GM21390 (cell line): Measurements from ENCODE around the gene EFCAB6.

Experiments
- ATAC-seq: cut with Tn5 transposase; IDR thresholded peaks from one replicate; pipeline ENCODE4 v1.9.1; 2021; ENCODE audit not compliant: unreplicated experiment

The EFCAB6 gene

GRCh38 chr22:43847376-43848289, 35.5 kb upstream of the EFCAB6 start:
- no peak for ATAC-seq

GRCh38 chr22:43846966-43847365, 34.9 kb upstream of the EFCAB6 start:
- ATAC-seq: no peak

DNA sequence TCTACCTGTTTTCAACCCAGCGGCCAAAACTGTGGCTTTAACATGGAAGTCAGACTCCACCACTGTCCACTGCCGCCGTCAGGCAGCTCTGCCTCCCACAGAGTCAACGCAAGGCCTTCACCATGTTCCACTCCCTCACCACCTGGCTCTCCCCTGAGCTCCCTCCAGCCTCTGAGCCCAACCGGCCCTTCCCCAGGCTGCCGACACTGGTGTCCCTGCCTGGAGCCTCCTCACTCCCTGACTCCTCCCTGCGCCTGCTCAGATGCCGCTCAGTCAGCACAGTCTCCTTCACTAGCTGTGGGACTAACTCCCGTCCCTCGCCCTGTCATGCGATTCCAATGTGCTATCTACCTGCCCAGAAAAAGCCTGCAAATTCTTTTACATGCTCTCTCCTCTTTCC, 33.9 kb upstream of the EFCAB6 start:
- ATAC-seq: no peak

DNA sequence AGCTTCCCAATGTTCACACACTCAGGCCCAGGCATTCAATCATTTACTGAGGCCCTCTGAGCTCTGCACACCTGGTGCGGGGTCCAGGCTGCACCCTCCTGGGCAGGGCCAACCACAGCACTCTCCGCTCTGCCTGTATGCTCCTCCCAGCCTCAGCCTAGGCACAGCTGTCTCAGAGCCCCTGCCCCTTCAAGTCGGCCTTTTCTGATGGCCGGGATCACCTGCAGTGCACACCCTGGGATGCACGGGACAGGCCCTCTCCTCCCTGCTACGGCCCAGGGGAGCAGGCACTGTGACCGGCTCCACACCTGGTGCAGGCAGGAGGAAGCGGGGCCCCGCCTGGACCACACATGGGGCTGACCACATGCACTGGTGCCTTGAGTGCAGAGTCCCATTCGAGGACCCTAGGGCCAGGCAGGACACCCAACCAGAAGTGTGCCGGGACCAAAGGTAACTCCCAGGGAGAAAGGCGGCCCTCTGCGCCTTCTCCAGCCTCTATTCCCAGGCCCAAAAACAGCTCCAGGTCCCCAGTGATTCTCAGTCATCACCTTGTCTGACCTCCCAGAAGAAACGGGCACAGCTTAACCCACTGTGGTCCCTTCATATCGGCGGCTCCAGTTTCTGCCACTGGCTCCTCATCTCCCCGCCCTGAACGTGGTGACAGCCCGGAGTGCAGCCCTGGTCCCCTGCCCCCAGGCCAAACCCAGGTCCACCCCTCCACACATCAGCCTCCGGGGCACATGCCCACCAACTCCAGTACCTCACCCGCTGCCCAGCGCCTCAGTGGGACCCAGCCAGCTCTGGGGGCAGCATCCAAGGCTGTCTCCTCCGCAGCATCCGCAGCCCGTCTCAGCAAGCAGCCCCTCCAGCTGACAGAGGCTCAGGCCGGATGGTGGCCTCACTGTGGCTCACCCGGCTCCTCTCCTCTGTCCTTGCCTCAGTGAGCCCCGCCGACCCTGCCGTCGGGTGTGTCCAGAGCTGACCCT, 32.7 kb upstream of the EFCAB6 start:
- no peak for ATAC-seq

GRCh38 chr22:43843783-43844530, 31.9 kb upstream of the EFCAB6 start:
- ATAC-seq: no peak

DNA sequence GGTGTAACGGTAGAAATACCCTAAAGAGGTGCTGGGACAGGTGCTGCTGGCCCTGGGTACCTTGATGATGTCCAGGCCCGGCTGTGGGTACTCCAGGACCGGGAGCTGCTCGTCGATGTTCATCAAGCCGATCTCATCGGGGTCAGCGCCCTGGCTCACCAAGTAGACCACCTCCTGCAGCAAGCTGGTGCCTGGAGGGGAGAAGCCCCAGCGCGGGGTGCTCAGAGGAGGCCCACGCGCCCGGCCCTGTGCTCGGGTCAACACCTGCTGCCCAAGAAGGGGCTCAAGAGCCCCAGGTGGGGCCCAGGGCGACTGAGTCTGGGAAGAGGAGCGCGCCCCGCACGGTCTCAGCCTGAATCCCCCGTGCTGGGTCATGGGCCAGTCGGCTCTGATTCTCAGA, 29.6 kb upstream of the EFCAB6 start:
- ATAC-seq: no peak

DNA sequence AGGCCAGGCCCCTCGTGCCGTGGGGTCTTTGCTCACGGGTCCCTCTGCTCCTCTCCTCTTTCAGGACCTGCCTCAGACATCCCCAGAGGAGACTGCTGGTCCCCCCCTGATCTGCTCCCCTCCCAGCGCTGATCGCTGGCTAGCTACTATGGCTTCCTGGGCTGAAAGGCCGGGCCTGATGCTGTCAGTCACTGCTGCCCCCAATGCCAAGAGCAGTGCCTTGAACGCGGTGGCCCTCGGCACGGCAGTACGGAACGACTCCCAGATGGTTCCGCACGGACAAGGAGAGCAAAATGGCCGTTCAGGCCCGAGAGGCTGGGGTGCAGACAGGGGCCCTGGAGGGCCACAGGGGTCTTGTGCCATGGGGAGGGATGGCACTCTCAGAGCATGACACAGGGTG, 28.7 kb upstream of the EFCAB6 start:
- ATAC-seq: no peak

- no peak for ATAC-seq
These were observed 28.3 kb upstream of the EFCAB6 start for GRCh38 chr22:43840431-43840830.

GRCh38 chr22:43839781-43840180, 27.7 kb upstream of the EFCAB6 start:
- ATAC-seq: no peak

- no peak for ATAC-seq
These were observed 26.6 kb upstream of the EFCAB6 start for GRCh38 chr22:43838571-43839307.

DNA sequence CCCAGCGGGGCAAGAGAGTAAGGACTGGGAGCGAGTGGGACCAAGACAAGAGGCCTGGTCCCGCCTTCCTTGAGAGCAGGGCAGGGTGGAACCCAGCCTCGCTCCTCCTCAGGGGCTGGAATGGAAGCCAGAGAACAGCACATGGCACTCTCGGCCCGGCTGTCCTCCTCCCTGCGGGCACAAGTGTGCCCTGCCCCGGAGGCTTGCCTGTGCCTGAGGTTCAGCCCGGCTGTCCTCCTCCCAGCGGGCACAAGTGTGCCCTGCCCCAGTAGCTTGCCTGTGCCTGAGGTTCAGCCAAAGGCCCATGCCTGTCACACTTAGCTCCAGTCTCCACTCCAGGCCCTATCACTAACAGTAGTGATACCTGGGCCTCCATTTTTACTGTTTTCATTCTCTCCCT, 26.1 kb upstream of the EFCAB6 start:
- ATAC-seq: no peak

DNA sequence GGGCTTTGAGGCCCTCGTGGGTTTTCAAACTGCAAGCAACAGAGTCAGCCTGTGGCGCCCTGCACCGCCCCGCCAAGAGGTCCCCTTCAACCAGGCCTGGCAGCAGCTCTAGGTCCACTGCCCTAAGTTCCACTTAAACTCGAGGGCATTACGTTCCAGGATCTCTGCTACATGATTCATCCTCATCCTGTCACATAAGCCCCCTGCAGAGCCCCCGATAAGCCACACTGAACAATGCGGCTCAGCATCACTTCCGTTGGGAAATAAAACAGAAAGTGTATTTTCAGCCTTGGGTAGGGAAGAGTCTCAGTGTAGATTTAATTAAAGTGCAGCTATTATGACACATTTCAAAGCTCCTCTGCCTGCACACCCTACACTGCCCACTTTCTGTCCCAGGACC, 25.6 kb upstream of the EFCAB6 start:
- ATAC-seq: no peak

GRCh38 chr22:43835736-43836135, 23.6 kb upstream of the EFCAB6 start:
- ATAC-seq: no peak

- ATAC-seq: no peak
These were observed 23.1 kb upstream of the EFCAB6 start for GRCh38 chr22:43835166-43835565.

DNA sequence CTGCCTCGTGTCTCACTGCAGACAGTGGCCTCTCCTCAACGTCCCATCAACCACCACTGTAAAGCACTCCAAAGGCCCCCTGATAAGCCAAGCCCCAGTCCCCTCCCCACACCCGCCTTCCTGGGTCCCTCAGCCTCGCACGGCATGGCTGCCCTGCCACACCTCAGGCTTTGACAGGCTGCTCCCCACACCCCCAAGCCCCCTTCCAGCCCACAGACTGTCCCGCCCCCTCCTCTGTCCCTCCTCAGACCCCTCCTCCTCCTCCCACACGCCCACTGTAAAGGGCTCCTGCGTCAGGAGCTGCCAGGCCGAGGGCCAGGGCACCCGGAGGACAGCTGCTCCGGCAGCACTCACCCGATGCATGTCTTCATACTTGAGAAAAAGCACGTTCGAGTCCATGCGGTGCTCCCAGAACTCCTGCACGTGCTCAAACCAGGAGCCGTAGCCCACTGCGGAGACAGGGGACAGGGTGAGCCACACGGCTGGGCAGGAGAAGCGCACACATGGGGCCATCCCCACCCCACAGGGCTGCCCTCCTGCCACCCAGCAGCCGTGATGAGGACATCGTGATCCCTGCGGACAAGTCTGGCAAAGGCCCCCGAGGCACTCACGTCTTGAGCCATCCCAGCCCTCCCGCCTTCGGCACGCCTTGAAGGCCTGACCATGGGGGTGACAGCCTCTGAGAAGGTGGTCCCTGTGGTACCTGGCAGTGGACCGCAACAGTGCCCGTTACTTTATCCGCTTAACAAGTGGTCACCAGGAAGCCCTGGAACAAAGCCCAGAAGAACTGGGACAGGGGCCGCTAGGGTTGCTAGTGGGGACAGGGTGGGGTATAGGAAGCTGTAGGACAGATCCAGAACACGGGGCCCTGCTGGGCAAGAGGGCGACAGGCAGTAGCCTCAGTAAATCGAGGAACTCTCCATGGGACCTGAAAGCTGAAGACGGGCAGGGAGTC, 21.5 kb upstream of the EFCAB6 start:
- ATAC-seq: no peak

DNA sequence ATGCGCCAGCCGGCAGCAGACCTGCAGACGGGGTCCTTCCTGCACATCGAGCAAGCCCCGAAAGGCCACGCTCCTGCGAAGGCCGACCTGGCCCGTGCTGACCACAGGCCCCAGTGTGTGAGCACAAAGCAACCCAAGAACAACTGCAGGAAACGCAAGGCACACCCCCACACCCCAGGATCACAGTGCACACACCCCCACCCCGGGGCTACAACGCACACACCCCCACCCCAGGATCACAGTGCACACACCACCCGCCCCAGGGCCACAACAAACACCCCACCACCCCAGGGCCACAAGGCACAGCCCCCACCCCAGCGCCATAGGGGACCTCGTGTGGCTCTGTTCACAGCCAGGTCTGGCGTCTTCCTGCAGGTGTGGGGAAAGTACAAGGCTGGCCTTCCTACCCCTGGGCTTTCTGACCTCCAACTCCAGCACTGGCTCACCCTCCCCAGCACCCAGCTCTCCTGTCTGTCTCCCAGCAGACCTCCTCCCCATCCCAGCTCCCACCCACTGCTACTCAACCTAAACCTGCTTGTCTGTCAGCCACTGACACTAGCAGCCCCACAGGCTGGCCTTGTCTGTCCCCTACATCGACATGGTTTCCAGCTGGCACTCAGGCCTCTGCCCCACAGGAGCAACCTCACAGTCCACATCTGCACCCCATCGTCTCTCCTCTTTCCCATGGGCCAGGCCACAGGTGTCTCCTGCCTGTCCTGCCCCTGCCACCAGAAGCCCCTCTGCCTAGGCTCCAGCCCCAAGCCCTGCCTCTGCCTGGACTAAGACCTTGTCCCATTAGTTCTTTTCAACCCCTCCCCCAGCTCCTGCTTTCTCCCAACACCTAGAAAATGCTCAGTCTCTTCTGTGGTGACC, 20.5 kb upstream of the EFCAB6 start:
- no peak for ATAC-seq

GRCh38 chr22:43831561-43832392, 19.7 kb upstream of the EFCAB6 start:
- ATAC-seq: no peak
